SK-N-SH treated with all-trans-retinoic acid at 6 μM for 48 hours (cell line): Measurements from ENCODE around the gene CCDC181.

Experiments used
- ATAC-seq: fragments of 200-7000 bp; cut with Tn5 transposase; 3 replicates; pipeline ENCODE4 v1.9.1; 2020; ENCODE audit warnings: mild to moderate bottlenecking, moderate library complexity
- CSDC2 ChIP-seq: fragments of 250-450 bp; sonication (Bioruptor Pico); IDR thresholded peaks from 2 replicates; pipeline ENCODE4 v1.5.0; 2020; ENCODE audit warnings: mild to moderate bottlenecking, moderate library complexity
- ESRRG ChIP-seq: fragments of 250-450 bp; sonication (Bioruptor Pico); IDR thresholded peaks from 2 replicates; pipeline ENCODE4 v1.6.1; 2021; ENCODE audit warnings: mild to moderate bottlenecking
- GLIS3 ChIP-seq: fragments of 250-450 bp; sonication (Bioruptor Pico); IDR thresholded peaks from 2 replicates; pipeline ENCODE4 v1.5.0; 2020; ENCODE audit warnings: mild to moderate bottlenecking, moderate library complexity
- ISL1 ChIP-seq: fragments of 250-450 bp; sonication (Bioruptor Pico); IDR thresholded peaks from 2 replicates; pipeline ENCODE4 v2.1.2; 2022; ENCODE audit warnings: mild to moderate bottlenecking, moderate library complexity
- OSR1 ChIP-seq: fragments of 250-450 bp; sonication (Bioruptor Pico); IDR thresholded peaks from 2 replicates; pipeline ENCODE4 v1.8.0; 2022; ENCODE audit warnings: moderate library complexity, mild to moderate bottlenecking, inconsistent platforms
- PPARA ChIP-seq: fragments of 250-450 bp; sonication (Bioruptor Pico); IDR thresholded peaks from 2 replicates; pipeline ENCODE4 v1.5.0; 2020; ENCODE audit warnings: mild to moderate bottlenecking, borderline replicate concordance
- SNAI2 ChIP-seq: fragments of 250-450 bp; sonication (Bioruptor Pico); IDR thresholded peaks from 2 replicates; pipeline ENCODE4 v1.5.0; 2020; ENCODE audit warnings: mild to moderate bottlenecking, moderate library complexity
- TCF4 ChIP-seq: fragments of 250-450 bp; sonication (Bioruptor Pico); IDR thresholded peaks from 2 replicates; pipeline ENCODE4 v1.8.0; 2021; ENCODE audit warnings: mild to moderate bottlenecking, moderate library complexity, borderline replicate concordance
- TOX ChIP-seq: fragments of 250-450 bp; sonication (Bioruptor Pico); IDR thresholded peaks from 2 replicates; pipeline ENCODE4 v1.8.0; 2021; ENCODE audit warnings: mild to moderate bottlenecking, moderate library complexity, borderline replicate concordance
- ZC3H10 ChIP-seq: fragments of 250-450 bp; sonication (Bioruptor Pico); IDR thresholded peaks from 2 replicates; pipeline ENCODE4 v1.5.1; 2021; ENCODE audit warnings: mild to moderate bottlenecking, moderate library complexity
- ZFP30 ChIP-seq: fragments of 450-650 bp; formaldehyde crosslinking; IDR thresholded peaks from 2 replicates; pipeline ENCODE4 v1.5.0; 2022; ENCODE audit warnings: mild to moderate bottlenecking, moderate library complexity
- ZNF565 ChIP-seq: fragments of 450-650 bp; formaldehyde crosslinking; conservative IDR thresholded peaks from 2 replicates; pipeline ENCODE4 v1.5.0; 2020; ENCODE audit warnings: low read depth, mild to moderate bottlenecking, moderate library complexity
- ZNF70 ChIP-seq: fragments of 450-650 bp; formaldehyde crosslinking; IDR thresholded peaks from 2 replicates; pipeline ENCODE4 v1.5.0; 2020; ENCODE audit warnings: mild to moderate bottlenecking, moderate library complexity
- ZNF8 ChIP-seq: fragments of 450-650 bp; formaldehyde crosslinking; IDR thresholded peaks from 2 replicates; pipeline ENCODE4 v1.5.0; 2020; ENCODE audit warnings: mild to moderate bottlenecking, moderate library complexity
- TF ChIP-seq, protein P1 (sequence below): fragments of 250-450 bp; sonication (Bioruptor Pico); IDR thresholded peaks from 2 replicates; pipeline ENCODE4 v1.8.0; 2021; ENCODE audit warnings: low read depth, mild to moderate bottlenecking, moderate library complexity, borderline replicate concordance
- TF ChIP-seq, protein P2 (sequence below): fragments of 250-450 bp; sonication (Bioruptor Pico); IDR thresholded peaks from 2 replicates; pipeline ENCODE4 v1.5.0; 2020; ENCODE audit warnings: mild to moderate bottlenecking, moderate library complexity
- TF ChIP-seq, protein P3 (sequence below): fragments of 250-450 bp; sonication (Bioruptor Pico); IDR thresholded peaks from 2 replicates; pipeline ENCODE4 v1.5.1; 2021; ENCODE audit warnings: mild to moderate bottlenecking, moderate library complexity

Gene CCDC181

DNA sequence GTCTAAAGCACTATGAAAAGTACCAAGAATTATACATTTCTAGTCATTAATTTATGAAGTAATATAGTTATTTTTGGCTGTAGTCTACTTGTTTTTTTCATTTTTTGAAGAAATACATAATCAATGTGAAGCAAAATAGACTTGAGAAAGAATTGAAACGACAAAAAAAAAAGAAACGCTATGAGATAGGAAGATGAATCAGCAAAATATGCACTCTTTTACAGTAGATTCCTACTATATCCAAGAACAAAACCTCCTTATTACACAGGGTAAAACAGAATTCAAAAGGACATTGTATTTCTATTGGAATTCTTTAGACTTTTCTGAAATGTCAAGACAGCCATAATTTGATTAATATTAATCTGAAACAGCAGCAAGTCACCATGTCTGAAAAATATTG lies 25.6 kb upstream of the CCDC181 start:
- TF ChIP-seq, protein P1, sequence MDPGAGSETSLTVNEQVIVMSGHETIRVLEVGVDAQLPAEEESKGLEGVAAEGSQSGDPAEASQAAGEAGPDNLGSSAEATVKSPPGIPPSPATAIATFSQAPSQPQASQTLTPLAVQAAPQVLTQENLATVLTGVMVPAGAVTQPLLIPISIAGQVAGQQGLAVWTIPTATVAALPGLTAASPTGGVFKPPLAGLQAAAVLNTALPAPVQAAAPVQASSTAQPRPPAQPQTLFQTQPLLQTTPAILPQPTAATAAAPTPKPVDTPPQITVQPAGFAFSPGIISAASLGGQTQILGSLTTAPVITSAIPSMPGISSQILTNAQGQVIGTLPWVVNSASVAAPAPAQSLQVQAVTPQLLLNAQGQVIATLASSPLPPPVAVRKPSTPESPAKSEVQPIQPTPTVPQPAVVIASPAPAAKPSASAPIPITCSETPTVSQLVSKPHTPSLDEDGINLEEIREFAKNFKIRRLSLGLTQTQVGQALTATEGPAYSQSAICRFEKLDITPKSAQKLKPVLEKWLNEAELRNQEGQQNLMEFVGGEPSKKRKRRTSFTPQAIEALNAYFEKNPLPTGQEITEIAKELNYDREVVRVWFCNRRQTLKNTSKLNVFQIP (CRISPR knock-in tag), result no peak
- TF ChIP-seq ESRRG (CRISPR knock-in tag) (no peak), ZNF565 (CRISPR knock-in tag) (no peak), ZNF70 (CRISPR knock-in tag) (no peak), CSDC2 (CRISPR knock-in tag) (no peak), OSR1 (no peak), ZC3H10 (CRISPR knock-in tag) (no peak), SNAI2 (no peak), GLIS3 (CRISPR knock-in tag) (no peak), ZNF8 (no peak)
- TF ChIP-seq, all 23 proteins: peak for 0
- ATAC-seq, result no peak

DNA sequence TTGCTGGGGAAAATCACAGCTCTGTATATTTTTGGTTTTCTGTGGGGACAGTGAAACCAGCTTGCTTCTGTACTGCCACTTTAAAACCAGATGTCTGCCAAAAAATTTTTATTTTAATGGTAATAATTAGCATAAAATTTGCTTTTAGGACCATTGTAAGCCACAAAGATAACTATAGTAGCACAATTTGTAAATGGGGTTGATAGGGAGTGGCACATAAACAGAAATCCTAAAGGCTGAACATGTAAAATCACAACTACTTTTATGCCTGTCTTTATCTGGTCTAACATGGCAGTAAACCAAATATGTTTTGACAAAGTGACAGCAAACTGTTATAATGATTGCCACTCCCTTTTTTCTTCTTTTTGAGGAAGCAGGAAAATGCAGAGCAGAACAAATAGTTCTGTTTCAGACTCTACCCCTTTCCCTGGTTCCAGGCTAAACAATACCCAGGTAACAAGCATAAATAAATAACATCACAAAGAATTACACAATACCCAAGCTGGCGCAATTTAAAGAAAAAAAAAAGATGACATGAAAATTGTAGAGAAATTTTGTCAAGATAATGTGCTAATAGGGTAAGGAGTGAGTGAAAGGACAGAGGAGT lies 24.0 kb upstream of the CCDC181 start:
- no peak for ATAC-seq
- TF ChIP-seq TOX (CRISPR knock-in tag), result no peak
- no peak for TF ChIP-seq CSDC2 (CRISPR knock-in tag)
- TF ChIP-seq, protein P2, sequence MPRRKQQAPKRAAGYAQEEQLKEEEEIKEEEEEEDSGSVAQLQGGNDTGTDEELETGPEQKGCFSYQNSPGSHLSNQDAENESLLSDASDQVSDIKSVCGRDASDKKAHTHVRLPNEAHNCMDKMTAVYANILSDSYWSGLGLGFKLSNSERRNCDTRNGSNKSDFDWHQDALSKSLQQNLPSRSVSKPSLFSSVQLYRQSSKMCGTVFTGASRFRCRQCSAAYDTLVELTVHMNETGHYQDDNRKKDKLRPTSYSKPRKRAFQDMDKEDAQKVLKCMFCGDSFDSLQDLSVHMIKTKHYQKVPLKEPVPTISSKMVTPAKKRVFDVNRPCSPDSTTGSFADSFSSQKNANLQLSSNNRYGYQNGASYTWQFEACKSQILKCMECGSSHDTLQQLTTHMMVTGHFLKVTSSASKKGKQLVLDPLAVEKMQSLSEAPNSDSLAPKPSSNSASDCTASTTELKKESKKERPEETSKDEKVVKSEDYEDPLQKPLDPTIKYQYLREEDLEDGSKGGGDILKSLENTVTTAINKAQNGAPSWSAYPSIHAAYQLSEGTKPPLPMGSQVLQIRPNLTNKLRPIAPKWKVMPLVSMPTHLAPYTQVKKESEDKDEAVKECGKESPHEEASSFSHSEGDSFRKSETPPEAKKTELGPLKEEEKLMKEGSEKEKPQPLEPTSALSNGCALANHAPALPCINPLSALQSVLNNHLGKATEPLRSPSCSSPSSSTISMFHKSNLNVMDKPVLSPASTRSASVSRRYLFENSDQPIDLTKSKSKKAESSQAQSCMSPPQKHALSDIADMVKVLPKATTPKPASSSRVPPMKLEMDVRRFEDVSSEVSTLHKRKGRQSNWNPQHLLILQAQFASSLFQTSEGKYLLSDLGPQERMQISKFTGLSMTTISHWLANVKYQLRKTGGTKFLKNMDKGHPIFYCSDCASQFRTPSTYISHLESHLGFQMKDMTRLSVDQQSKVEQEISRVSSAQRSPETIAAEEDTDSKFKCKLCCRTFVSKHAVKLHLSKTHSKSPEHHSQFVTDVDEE (CRISPR knock-in tag), result no peak
- TF ChIP-seq TCF4 (CRISPR knock-in tag), result no peak
- no peak for TF ChIP-seq PPARA (CRISPR knock-in tag)
- no peak for TF ChIP-seq ZNF70 (CRISPR knock-in tag)
- no peak for TF ChIP-seq ISL1
- no peak for TF ChIP-seq GLIS3 (CRISPR knock-in tag)
- TF ChIP-seq, protein P3, sequence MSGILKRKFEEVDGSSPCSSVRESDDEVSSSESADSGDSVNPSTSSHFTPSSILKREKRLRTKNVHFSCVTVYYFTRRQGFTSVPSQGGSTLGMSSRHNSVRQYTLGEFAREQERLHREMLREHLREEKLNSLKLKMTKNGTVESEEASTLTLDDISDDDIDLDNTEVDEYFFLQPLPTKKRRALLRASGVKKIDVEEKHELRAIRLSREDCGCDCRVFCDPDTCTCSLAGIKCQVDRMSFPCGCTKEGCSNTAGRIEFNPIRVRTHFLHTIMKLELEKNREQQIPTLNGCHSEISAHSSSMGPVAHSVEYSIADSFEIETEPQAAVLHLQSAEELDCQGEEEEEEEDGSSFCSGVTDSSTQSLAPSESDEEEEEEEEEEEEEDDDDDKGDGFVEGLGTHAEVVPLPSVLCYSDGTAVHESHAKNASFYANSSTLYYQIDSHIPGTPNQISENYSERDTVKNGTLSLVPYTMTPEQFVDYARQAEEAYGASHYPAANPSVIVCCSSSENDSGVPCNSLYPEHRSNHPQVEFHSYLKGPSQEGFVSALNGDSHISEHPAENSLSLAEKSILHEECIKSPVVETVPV, result no peak
- TF ChIP-seq, protein P1 (CRISPR knock-in tag), result no peak
- TF ChIP-seq ZFP30 (CRISPR knock-in tag), result no peak

DNA sequence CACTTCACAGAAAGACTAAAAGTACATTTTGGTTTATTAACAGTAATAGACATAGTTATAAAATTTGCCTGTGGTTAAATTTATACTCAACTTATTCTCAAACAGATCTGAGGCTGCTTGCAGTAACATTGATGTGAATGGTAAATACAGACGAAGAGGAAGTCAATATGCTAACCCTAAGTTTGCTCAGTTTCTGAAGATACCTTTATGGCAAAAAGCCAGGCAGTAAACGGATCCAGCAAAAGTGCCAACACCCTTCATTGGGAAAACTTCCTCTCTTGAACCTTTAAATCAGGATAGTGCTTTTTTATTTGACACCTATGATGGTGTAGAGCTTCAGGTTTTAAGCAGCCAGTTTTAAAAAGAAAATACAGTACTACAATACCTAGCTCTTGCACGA lies 16.6 kb upstream of the CCDC181 start:
- ATAC-seq, result no peak
- TF ChIP-seq CSDC2 (CRISPR knock-in tag) (no peak), ZNF565 (CRISPR knock-in tag) (no peak)
- TF ChIP-seq, protein P2 (CRISPR knock-in tag), result no peak
- TF ChIP-seq, all 23 proteins: peak for 0
